Suprapubic skin (tissue), 3 donors: ENCODE results near the gene CYB561D1.

Experiments
- CTCF ChIP-seq, 2 donors: fragments of 200-600 bp in 1 of 2; fragments of 450-650 bp in 1 of 2; sonication (generic) in 1 of 2; IDR thresholded peaks; one replicate each; pipeline ENCODE4 v1.5.1; 2016 to 2019; ENCODE audit warnings: antibody characterized with exemption in 2 of 2, mild to moderate bottlenecking in 1 of 2, moderate library complexity in 1 of 2
- EP300 ChIP-seq: sonication (generic); formaldehyde crosslinking; IDR thresholded peaks from one replicate; pipeline ENCODE4 v1.6.1; 2017; ENCODE audit warnings: antibody characterized with exemption
- POLR2A ChIP-seq, 2 donors: fragments of 450-650 bp; IDR thresholded peaks; one replicate each; pipeline ENCODE4 v1.6.1; 2017; ENCODE audit warnings: antibody characterized with exemption in 2 of 2, mild to moderate bottlenecking in 2 of 2, moderate library complexity in 2 of 2

GRCh38 chr1:109541102-109541501, 47.2 kb downstream of the CYB561D1 start:
- no peak for TF ChIP-seq POLR2A (IDR thresholded peaks at IDR 0.05)
- TF ChIP-seq CTCF (IDR thresholded peaks at IDR 0.05): no peak
- TF ChIP-seq EP300: no peak
